Naive thymus-derived CD4-positive, alpha-beta T cell (primary cell): Measurements from ENCODE around the gene PFAS. TPM values are rescaled to one million over a fixed set of nuclear protein-coding genes. Genes with fewer than 3 reads are reported as not detected.

Experiments used
- ATAC-seq: fragments of 150-1000 bp; cut with Tn5 transposase; 2 replicates; pipeline ENCODE4 v1.10.0; 2021; ENCODE audit warnings: mild to moderate bottlenecking, moderate library complexity
- CTCF ChIA-PET: fragments of 350-600 bp; sonication (Branson Sonifier 250); formaldehyde crosslinking; loops from one replicate; lab custom pipeline; 2021; ENCODE audit warnings: antibody characterized with exemption; lab: Charles Lee
- POLR2A ChIA-PET: fragments of 350-600 bp; sonication (Branson Sonifier 250); formaldehyde crosslinking; loops from one replicate; lab custom pipeline; 2021; ENCODE audit warnings: antibody characterized with exemption, inconsistent platforms; lab: Charles Lee
- DNase-seq, 9 donors: peaks; one replicate each; pipeline versions ENCODE4 v3.0.0 to v3.0.0-alpha.2; 2020 to 2022; ENCODE audit warnings: mixed read lengths in 1 of 9
- H3K27ac ChIP-seq: one replicate; pipeline ENCODE4 v1.7.0; 2013; ENCODE audit warnings: mild to moderate bottlenecking, low read depth, low read length, moderate library complexity
- H3K27me3 ChIP-seq, 2 donors: one replicate each; pipeline ENCODE4 v1.7.0; 2013; ENCODE audit warnings: low read length in 2 of 2, mild to moderate bottlenecking in 2 of 2, moderate library complexity in 2 of 2; ENCODE audit not compliant: control insufficient read depth in 2 of 2, insufficient read depth in 2 of 2
- H3K36me3 ChIP-seq, 3 experiments: 1 replicate in 2 of 3; 2 replicates in 1 of 3; pipeline ENCODE4 v1.7.0; 2013; ENCODE audit warnings: low read length in 3 of 3, mild to moderate bottlenecking in 3 of 3, moderate library complexity in 1 of 3; ENCODE audit not compliant: insufficient read depth in 3 of 3, control insufficient read depth in 2 of 3
- H3K4me1 ChIP-seq, 2 donors: one replicate each; pipeline ENCODE4 v1.7.0; 2013; ENCODE audit warnings: low read length in 2 of 2, mild to moderate bottlenecking in 2 of 2, moderate library complexity in 1 of 2; ENCODE audit not compliant: control insufficient read depth in 2 of 2, insufficient read depth in 2 of 2
- H3K4me3 ChIP-seq: 2 replicates; pipeline ENCODE4 v1.7.0; 2013; ENCODE audit warnings: mild to moderate bottlenecking, low read length
- H3K9me3 ChIP-seq, 3 experiments: 1 replicate in 2 of 3; 2 replicates in 1 of 3; pipeline ENCODE4 v1.7.0; 2013; ENCODE audit warnings: low read length in 3 of 3; ENCODE audit not compliant: control insufficient read depth in 2 of 3
- H3K27ac Mint-ChIP-seq, 9 donors: one replicate each; pipeline ENCODE4 v1.8.0; 2020 to 2022; ENCODE audit warnings: mixed read lengths in 9 of 9, mild to moderate bottlenecking in 8 of 9, moderate library complexity in 5 of 9, inconsistent platforms in 2 of 9
- H3K27me3 Mint-ChIP-seq, 5 donors: one replicate each; pipeline ENCODE4 v1.8.0; 2021 to 2022; ENCODE audit warnings: mixed read lengths in 5 of 5, mild to moderate bottlenecking in 1 of 5
- H3K36me3 Mint-ChIP-seq, 5 donors: one replicate each; pipeline ENCODE4 v1.8.0; 2020 to 2022; ENCODE audit warnings: mixed read lengths in 5 of 5, mild to moderate bottlenecking in 3 of 5, inconsistent platforms in 1 of 5
- H3K4me1 Mint-ChIP-seq, 7 donors: one replicate each; pipeline ENCODE4 v1.8.0; 2020 to 2022; ENCODE audit warnings: mixed read lengths in 7 of 7, mild to moderate bottlenecking in 3 of 7, inconsistent platforms in 1 of 7
- H3K4me3 Mint-ChIP-seq, 10 donors: one replicate each; pipeline ENCODE4 v1.8.0; 2020 to 2022; ENCODE audit warnings: mild to moderate bottlenecking in 10 of 10, mixed read lengths in 10 of 10, moderate library complexity in 6 of 10, inconsistent platforms in 2 of 10
- H3K9me3 Mint-ChIP-seq, 11 donors: one replicate each; pipeline ENCODE4 v1.8.0; 2020 to 2022; ENCODE audit warnings: mixed read lengths in 11 of 11, mild to moderate bottlenecking in 4 of 11, inconsistent platforms in 1 of 11, moderate library complexity in 1 of 11
- intact Hi-C, 2 donors: fragments of 100-400 bp; cut with micrococcal nuclease; formaldehyde crosslinking; loops; one replicate each; pipeline ENCODE4 v1.15.1; 2023
- polyA plus RNA-seq, 2 donors: library from polyadenylated mRNA; unstranded; fragments of 300-500 nt; fragmentation: Illumina TruSeq; gene quantifications; one replicate each; pipeline ENCODE4 v1.2.3, GENCODE V29; 2021
- total RNA-seq, 6 experiments: library from RNA in 5 of 6; stranded (reverse) in 5 of 6; gene quantifications; 1 replicate in 5 of 6; 2 replicates in 1 of 6; pipeline ENCODE4 v1.2.3 and lab custom pipeline; 2021 to 2026

PFAS gene
- total and polyA plus RNA-seq, 7 experiments from 2014 or later = 15.2 to 68.9 (median 31.7) TPM

DNA sequence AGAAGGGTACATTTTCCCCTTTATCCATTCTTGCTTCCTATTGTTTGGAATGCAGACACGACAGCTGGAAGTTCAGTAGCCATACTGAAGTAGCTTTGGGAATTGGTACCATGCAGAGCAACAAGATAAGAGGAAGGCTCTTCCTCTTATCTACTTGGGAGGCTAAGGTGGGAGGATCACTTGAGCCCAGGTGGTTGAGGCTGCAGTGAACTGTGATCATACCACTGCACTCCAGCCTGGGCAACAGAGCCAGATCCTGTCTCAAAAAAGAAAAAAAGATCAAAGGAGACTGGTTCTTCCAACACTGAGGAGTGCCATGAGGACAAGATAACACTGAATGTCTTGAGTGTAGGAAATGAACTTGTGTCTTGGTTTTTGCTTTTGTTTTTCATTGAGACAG lies 23.3 kb downstream of the PFAS start:
- no peak overlapping the region for H3K27ac Mint-ChIP-seq
- peaks cover 0 to 12% (median 0%) of the 10 kb centered on the region in 5 donors for H3K36me3 Mint-ChIP-seq

DNA sequence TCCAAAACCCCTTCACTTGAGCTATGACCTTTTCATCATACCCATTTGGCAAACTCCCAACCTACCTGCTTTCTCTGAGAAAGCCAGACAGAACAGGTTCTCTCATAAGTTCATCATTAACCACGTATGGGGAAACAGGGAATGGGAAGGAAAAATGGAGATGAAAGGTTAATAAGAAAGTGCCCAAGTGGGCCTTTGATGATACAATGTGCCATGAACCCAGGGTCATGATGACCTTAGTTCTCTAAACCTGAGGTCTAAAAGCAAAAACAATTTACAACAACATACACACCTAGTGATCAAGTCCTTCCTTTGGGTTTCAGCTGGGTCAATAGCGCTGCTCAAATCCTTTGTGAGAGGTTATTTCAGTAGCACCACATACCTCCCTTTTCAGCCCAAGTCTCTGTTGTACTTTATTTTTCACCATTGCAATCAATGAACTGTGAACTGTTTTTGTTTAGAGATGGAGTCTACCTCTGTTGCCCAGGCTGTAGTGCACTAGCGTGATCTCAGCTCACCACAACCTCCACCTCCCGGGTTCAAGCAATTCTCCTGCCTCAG lies 24.9 kb downstream of the PFAS start:
- no peaks in the 10 kb centered on the region for H3K9me3 ChIP-seq
- ATAC-seq (no peak), DNase-seq (no peak)
- H3K4me1 ChIP-seq = no peaks in the 10 kb centered on the region
- H3K27me3 Mint-ChIP-seq = no peaks in the 10 kb centered on the region
- no peak overlapping the region for H3K4me3 Mint-ChIP-seq
- H3K36me3 Mint-ChIP-seq = peaks cover 0 to 12% (median 0%) of the 10 kb centered on the region in 5 donors
- H3K4me3 ChIP-seq = no peak overlapping the region
- peaks cover 0 to 5% (median 0%) of the 10 kb centered on the region in 7 donors for H3K4me1 Mint-ChIP-seq
- H3K36me3 ChIP-seq = peaks cover 0 to 6% (median 0%) of the 10 kb centered on the region in 3 experiments
- H3K27ac ChIP-seq = no peak overlapping the region
- H3K27ac Mint-ChIP-seq = peak overlapping the region in 1 of 9 donors; percentile 2
- intact Hi-C loops = no loop called here
- H3K27me3 ChIP-seq = no peaks in the 10 kb centered on the region
- POLR2A ChIA-PET = no interaction called here
- no peaks in the 10 kb centered on the region for H3K9me3 Mint-ChIP-seq
- CTCF ChIA-PET = no interaction called here

More for the DNA sequence above, 23.3 kb downstream of the PFAS start:
- Mint-ChIP-seq H3K9me3 (no peaks in the 10 kb centered on the region), H3K27me3 (no peaks in the 10 kb centered on the region), H3K4me3 (no peak overlapping the region), H3K4me1 (peaks cover 0 to 5% (median 0%) of the 10 kb centered on the region in 7 donors)
- H3K4me3 ChIP-seq = no peak overlapping the region
- H3K36me3 ChIP-seq = peaks cover 0 to 14% (median 0%) of the 10 kb centered on the region in 3 experiments
- H3K4me1 ChIP-seq = no peaks in the 10 kb centered on the region
- H3K27me3 ChIP-seq = no peaks in the 10 kb centered on the region
- no peak for ATAC-seq
- no peak for DNase-seq
- intact Hi-C loops = no loop called here
- ChIA-PET POLR2A (interaction anchor here (1.5 kb wide), 1 partner anchor 12 kb away, joined by 4 read pairs; no protein-coding TSS in a partner anchor), CTCF (interaction anchor here (1.0 kb wide), 1 partner anchor 26 kb away, joined by 3 read pairs; no protein-coding TSS in a partner anchor)
- H3K27ac ChIP-seq = no peak overlapping the region
- no peaks in the 10 kb centered on the region for H3K9me3 ChIP-seq

DNA sequence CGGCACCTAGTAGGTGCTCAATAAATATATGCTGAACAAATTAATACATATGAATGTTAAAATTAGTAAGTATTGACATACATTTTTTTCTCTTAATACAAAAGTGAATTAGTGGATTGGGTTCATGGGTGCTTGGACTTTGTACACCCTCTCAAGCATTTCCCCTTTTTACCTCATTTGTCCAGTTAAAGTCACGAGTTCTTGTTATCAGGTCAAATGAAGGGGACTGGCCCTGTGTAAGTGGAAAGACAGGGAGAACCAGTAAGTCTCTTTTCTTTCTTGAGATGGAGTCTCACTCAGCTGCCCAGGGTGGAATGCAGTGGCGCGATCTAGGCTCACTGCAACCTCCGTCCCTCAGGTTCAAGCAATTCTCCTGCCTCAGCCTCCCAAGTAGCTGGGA lies 25.7 kb downstream of the PFAS start:
- no peak overlapping the region for H3K27ac ChIP-seq
- CTCF ChIA-PET = no interaction called here
- POLR2A ChIA-PET = interaction anchor here (0.8 kb wide), 1 partner anchor 22 kb away, joined by 3 read pairs; no protein-coding TSS in a partner anchor
- H3K27ac Mint-ChIP-seq = peak overlapping the region in 1 of 9 donors; percentile 14
- intact Hi-C loops = no loop called here
- H3K9me3 ChIP-seq = no peaks in the 10 kb centered on the region
- H3K4me3 ChIP-seq = no peak overlapping the region
- no peaks in the 10 kb centered on the region for H3K36me3 ChIP-seq
- no peak overlapping the region for H3K4me3 Mint-ChIP-seq
- peaks cover 0 to 5% (median 0%) of the 10 kb centered on the region in 7 donors for H3K4me1 Mint-ChIP-seq
- H3K27me3 Mint-ChIP-seq = no peaks in the 10 kb centered on the region
- no peak for DNase-seq
- no peaks in the 10 kb centered on the region for H3K4me1 ChIP-seq
- H3K27me3 ChIP-seq = no peaks in the 10 kb centered on the region
- ATAC-seq = no peak
- H3K36me3 Mint-ChIP-seq = peaks cover 0 to 9% (median 0%) of the 10 kb centered on the region in 5 donors
- no peaks in the 10 kb centered on the region for H3K9me3 Mint-ChIP-seq

DNA sequence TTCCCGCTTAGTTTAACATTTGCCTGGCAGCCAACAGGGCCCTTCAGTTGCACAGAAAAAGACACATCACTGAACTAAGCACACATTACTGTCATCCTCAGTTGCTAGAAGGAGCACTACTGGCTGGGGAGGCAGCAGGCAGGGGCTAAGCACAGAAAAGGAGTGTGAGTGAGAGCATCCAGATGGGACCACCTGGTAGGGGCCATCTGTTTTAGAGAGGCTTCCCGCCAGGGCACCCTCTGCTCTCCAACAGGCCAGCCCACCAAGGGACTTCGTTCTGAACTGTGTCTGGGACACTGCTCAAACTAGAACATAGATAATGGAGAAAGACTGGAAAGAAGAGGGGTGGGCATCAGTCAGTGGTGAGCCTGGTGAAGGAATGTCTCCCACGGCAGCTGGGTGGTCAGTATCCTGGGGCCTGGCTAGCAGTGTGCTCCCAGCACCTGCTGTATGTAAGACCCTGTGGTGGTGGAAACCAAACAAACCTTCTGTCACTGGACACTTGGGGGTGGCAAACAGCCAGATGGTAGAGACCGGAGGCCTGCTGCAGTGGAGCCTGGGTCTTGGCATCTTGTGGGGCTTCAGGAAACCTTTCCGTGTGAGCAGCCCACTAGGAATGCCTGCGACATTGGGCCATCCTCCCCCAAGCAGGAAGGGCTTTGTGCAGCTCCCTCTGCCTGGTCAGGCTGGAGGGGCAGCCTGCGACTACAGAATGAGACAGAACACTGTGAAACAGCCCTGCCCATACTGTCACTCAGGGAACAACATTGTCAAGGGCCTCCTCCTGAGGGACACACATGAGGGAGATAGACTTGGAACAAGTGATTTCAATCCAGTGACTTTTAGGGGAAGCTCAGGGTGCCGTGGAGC lies 26.6 kb downstream of the PFAS start:
- POLR2A ChIA-PET = interaction anchor here (0.8 to 0.9 kb wide), 2 partner anchors 13 to 23 kb away, joined by 3 read pairs; partner anchors contain the start of gene RANGRF
- Mint-ChIP-seq H3K4me1 (peaks cover 0 to 5% (median 0%) of the 10 kb centered on the region in 7 donors), H3K4me3 (no peak overlapping the region), H3K9me3 (no peaks in the 10 kb centered on the region), H3K36me3 (peaks cover 0 to 9% (median 0%) of the 10 kb centered on the region in 5 donors), H3K27me3 (no peaks in the 10 kb centered on the region), H3K27ac (peak overlapping the region in 1 of 9 donors; percentile 62)
- Histone ChIP-seq H3K27ac (no peak overlapping the region), H3K9me3 (no peaks in the 10 kb centered on the region), H3K4me1 (no peaks in the 10 kb centered on the region), H3K27me3 (no peaks in the 10 kb centered on the region), H3K4me3 (no peak overlapping the region), H3K36me3 (no peaks in the 10 kb centered on the region)
- ATAC-seq (no peak), DNase-seq (no peak)
- CTCF ChIA-PET = no interaction called here
- intact Hi-C loops = no loop called here

DNA sequence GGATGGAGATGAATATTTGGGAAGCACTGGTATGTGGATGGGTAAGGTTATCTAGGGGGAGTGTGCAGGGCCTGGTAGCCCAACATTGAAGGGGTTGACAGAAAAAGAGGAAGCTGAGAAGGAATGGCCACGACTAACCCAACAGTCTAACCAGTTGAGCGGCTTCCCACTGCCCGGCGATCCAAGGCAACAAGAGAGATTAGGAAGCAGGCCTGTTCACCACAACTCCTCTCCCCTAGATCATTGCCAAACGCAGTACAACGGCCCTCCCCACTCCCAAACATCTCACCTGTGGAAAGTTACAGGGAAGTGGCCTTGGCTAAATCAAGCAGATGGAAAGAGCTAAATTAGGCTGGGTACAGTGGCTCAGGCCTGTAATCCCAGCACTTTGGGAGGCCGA lies 28.2 kb downstream of the PFAS start:
- Mint-ChIP-seq H3K9me3 (no peaks in the 10 kb centered on the region), H3K4me3 (no peak overlapping the region), H3K27ac (peak overlapping the region in 3 of 9 donors; percentile 5 to 76 (median 5)), H3K4me1 (peaks cover 0 to 5% (median 0%) of the 10 kb centered on the region in 7 donors), H3K27me3 (no peaks in the 10 kb centered on the region), H3K36me3 (peaks cover 0 to 1% (median 0%) of the 10 kb centered on the region in 5 donors)
- Histone ChIP-seq H3K27me3 (no peaks in the 10 kb centered on the region), H3K4me1 (no peaks in the 10 kb centered on the region), H3K4me3 (no peak overlapping the region), H3K36me3 (no peaks in the 10 kb centered on the region), H3K27ac (no peak overlapping the region), H3K9me3 (no peaks in the 10 kb centered on the region)
- ChIA-PET CTCF (interaction anchor here (1.1 kb wide), 1 partner anchor 18 kb away, joined by 3 read pairs; the partner anchor contains the start of gene SLC25A35), POLR2A (no interaction called here)
- DNase-seq (no peak), ATAC-seq (no peak)
- intact Hi-C loops = no loop called here

DNA sequence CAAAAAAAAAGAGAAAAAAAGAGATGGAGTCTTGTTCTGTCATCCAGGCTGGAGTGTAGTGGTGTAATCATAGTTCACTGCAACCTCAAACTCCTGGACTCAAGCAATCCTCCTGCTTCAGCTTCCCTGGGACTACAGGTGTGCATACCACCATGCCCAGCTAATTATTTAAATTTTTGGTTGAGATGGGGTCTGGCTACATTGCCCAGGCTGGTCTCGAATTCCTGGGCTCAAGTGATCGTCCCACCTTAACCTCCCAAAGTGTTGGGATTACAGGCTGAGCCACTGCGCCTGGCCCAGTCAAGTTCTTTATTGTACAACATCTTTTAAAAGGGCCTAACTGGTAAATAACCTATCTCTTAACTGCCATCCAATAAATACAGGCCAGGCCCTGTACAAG lies 33.3 kb downstream of the PFAS start:
- no peaks in the 10 kb centered on the region for H3K9me3 Mint-ChIP-seq
- H3K27ac Mint-ChIP-seq = no peak overlapping the region
- no peak overlapping the region for H3K4me3 Mint-ChIP-seq
- DNase-seq = no peak
- ChIA-PET POLR2A (no interaction called here), CTCF (interaction anchor here (1.2 kb wide), 1 partner anchor 13 kb away, joined by 3 read pairs; the partner anchor contains the start of gene SLC25A35)
- peaks cover 0 to 10% (median under 1%) of the 10 kb centered on the region in 7 donors for H3K4me1 Mint-ChIP-seq
- no peak overlapping the region for H3K27ac ChIP-seq
- no peak for ATAC-seq
- H3K4me3 ChIP-seq = no peak overlapping the region
- H3K36me3 ChIP-seq = no peaks in the 10 kb centered on the region
- peaks cover 0 to 17% of the 10 kb centered on the region in 2 donors for H3K4me1 ChIP-seq
- H3K9me3 ChIP-seq = no peaks in the 10 kb centered on the region
- intact Hi-C loops = no loop called here
- no peaks in the 10 kb centered on the region for H3K27me3 ChIP-seq
- H3K27me3 Mint-ChIP-seq = no peaks in the 10 kb centered on the region
- no peaks in the 10 kb centered on the region for H3K36me3 Mint-ChIP-seq
